Mucosa of descending colon (tissue), 3 donors: ENCODE results near the gene PCARE. TPM values are rescaled to one million over a fixed set of nuclear protein-coding genes. Genes with fewer than 3 reads are reported as not detected.

Experiments used
- ATAC-seq: fragments of 200-7000 bp; cut with Tn5 transposase; one replicate; pipeline ENCODE4 v1.9.1; 2020; ENCODE audit warnings: mild to moderate bottlenecking, moderate library complexity
- DNase-seq, 3 donors: peaks; one replicate each; pipeline ENCODE4 v3.0.0-alpha.2; 2020
- H3K36me3 ChIP-seq: fragments of 200-600 bp; one replicate; pipeline ENCODE4 v1.8.0; 2021; ENCODE audit warnings: low read depth, mild to moderate bottlenecking
- H3K4me1 ChIP-seq: fragments of 200-600 bp; one replicate; pipeline ENCODE4 v1.8.0; 2021; ENCODE audit warnings: low read depth, mild to moderate bottlenecking
- H3K4me3 ChIP-seq: fragments of 200-600 bp; one replicate; pipeline ENCODE4 v1.8.0; 2021; ENCODE audit warnings: mild to moderate bottlenecking
- H3K9me3 ChIP-seq: fragments of 200-600 bp; one replicate; pipeline ENCODE4 v1.8.0; 2021; ENCODE audit warnings: mild to moderate bottlenecking
- CTCF ChIP-seq: fragments of 200-600 bp; IDR thresholded peaks from one replicate; pipeline ENCODE4 v1.8.0; 2022; ENCODE audit warnings: antibody characterized with exemption, mild to moderate bottlenecking
- intact Hi-C, 2 donors: fragments of 100-400 bp; cut with DNase I in 1 of 2; cut with micrococcal nuclease in 1 of 2; formaldehyde crosslinking; loops; one replicate each; pipeline versions ENCODE4 v1.11.0 to v1.11.1; 2022; cut with DNase I, micrococcal nuclease
- total RNA-seq, 3 donors: library from RNA; stranded (reverse); fragmentation: NEBNext Ultra II Directional in 2 of 3; extraction: Animal tissue kit (Norgen Biotek cat#: 25700) in 2 of 3; gene quantifications; one replicate each; pipeline versions ENCODE4 v1.2.1 to v1.2.4, GENCODE V29; 2021 to 2023
- donor health status: DM: no; HTN: no; CAD: no; lungs with moderate emphysema.
- donor health status: DM: no; HTN: no; CAD: no.
- donor health status: DM: no; HTN: yes; CAD: no.

PCARE gene
- total RNA-seq, 3 donors from 2014 or later = not detected

GRCh38 chr2:29115797-29116781 lies 41.8 kb upstream of the PCARE start:
- peak; percentile 56 to 78 (median 68) for DNase-seq
- H3K4me1 ChIP-seq = no peaks in the 10 kb centered on the region
- ATAC-seq = peak; percentile 53
- no peak for TF ChIP-seq CTCF
- no peaks in the 10 kb centered on the region for H3K36me3 ChIP-seq
- peak overlapping the region; percentile 34 for H3K4me3 ChIP-seq
- intact Hi-C loops = no loop called here
- H3K9me3 ChIP-seq = no peaks in the 10 kb centered on the region

DNA sequence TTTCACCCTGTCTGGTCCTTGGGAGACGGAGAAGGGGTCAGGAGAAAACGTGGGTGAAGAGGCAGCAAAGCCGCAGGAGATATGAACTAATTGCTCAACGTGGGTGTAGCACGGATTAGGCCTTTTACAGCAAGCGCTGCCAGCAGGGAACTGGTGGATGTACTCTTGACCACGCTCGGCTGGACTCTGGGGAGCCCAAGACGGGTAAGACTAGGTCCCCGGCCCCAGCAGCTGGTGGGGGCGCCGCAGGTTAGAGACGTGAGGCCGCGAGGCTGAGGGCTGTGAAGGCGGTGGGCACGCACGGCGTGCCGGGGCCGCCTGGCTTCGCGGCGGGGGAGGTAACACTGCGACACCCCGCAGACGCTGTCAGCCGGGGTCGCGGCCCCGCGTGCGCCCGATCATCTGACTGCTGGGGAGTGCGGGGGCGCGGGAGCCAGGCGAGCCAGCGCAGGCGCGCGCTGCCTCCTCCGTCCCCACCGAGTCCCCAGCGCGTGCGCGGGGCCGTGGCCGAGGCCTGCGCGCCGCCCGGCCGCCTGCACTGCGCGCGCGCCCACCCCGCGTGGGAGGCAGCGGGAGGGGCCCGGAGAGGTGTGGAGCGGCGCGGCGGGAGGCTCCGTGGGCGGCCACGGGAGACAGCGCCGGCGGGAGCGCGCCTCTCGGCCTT lies 40.8 kb upstream of the PCARE start, which contains the start of gene CLIP4:
TSS of gene CLIP4 (plus strand) at position 470 of the 664 bp plus-strand sequence. CDS start 5,974 bp downstream, outside the sequence.
- TF ChIP-seq CTCF = no peak
- Histone ChIP-seq H3K36me3 (no peaks in the 10 kb centered on the region), H3K4me3 (peak within 1 kb of the TSS; percentile 34), H3K9me3 (no peaks in the 10 kb centered on the region), H3K4me1 (no peaks in the 10 kb centered on the region)
- ATAC-seq (peak; percentile 83), DNase-seq (peak; percentile 34 to 64 (median 63))
- intact Hi-C loops = no loop called here

DNA sequence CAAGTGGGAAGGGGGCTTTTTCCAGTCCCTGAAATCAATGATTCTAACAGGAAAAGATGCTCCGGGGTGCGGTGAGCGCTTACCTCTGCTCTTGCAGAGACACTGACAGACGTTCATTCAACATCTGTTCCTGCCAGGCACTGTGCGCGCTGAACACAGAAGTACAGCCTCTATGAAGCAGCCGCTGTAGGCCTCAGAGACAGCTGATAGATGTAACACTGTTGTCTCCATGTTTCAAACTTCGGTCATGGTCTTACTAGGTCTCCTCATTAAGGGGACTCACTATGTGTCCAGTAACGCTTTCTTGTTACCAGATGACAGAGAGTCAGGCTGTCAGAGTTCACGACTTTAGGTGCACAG lies 40.2 kb upstream of the PCARE start:
- Histone ChIP-seq H3K4me3 (no peak overlapping the region), H3K9me3 (no peaks in the 10 kb centered on the region), H3K36me3 (no peaks in the 10 kb centered on the region), H3K4me1 (no peaks in the 10 kb centered on the region)
- no peak for TF ChIP-seq CTCF
- ATAC-seq = no peak
- no peak for DNase-seq
- intact Hi-C loops = no loop called here

- DNase-seq = peak in 2 of 3 donors; percentile 31 to 53
- Histone ChIP-seq H3K4me1 (no peaks in the 10 kb centered on the region), H3K36me3 (no peaks in the 10 kb centered on the region), H3K4me3 (no peak overlapping the region), H3K9me3 (no peaks in the 10 kb centered on the region)
- TF ChIP-seq CTCF = no peak
- peak; percentile 46 for ATAC-seq
- intact Hi-C loops = no loop called here
Measured at GRCh38 chr2:29113891-29114321, 39.6 kb upstream of the PCARE start.

GRCh38 chr2:29113027-29113686 lies 38.8 kb upstream of the PCARE start:
- no peak for DNase-seq
- no peak for ATAC-seq
- no peaks in the 10 kb centered on the region for H3K4me1 ChIP-seq
- intact Hi-C loops = no loop called here
- H3K9me3 ChIP-seq = no peaks in the 10 kb centered on the region
- no peak overlapping the region for H3K4me3 ChIP-seq
- H3K36me3 ChIP-seq = no peaks in the 10 kb centered on the region
- no peak for TF ChIP-seq CTCF
